Measurements from ENCODE around the gene TMEM26.

TMEM26 gene

DNA sequence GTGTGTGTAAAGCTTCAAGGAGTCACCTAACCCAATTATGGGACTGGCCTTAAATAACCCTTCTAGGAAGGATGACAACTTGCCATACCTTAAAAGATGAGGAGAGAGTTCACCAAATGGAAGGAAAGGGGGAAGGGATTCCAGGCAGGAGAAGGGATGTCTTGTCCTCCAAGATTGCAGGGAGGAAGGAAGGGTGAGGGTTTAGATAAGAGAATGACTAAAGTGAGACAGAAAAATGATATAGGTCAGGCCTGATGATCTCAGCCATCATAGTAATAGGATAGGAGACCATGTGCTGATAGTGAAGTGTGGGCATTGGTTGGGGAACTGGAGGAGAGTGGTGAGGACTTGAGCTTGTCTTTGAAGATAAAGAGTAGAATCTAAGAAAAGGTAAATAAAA, 7.7 kb upstream of the TMEM26 start:
- DNase-seq (ENCODE audit: low read depth), result no peak

DNA sequence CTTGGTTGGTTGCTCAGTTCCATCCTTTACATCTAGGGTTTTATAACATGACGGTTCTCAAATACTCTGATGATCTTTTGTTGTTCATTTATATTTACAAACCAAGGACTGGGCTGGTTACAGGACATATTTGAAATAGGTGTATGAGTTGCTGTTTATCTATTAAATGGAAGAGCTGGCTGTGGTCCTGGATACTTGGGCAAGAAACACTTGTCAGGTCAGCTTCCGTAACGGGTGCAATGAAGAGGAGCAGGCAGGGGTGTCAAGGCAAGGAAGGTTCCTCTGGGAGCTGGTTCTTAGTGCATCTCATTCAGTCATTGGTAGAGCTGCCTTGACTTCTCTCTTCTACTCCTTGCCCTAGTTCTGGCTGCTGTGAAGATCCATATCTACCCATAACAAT, 4.8 kb upstream of the TMEM26 start:
- no peak for DNase-seq (ENCODE audit: low read depth)

DNA sequence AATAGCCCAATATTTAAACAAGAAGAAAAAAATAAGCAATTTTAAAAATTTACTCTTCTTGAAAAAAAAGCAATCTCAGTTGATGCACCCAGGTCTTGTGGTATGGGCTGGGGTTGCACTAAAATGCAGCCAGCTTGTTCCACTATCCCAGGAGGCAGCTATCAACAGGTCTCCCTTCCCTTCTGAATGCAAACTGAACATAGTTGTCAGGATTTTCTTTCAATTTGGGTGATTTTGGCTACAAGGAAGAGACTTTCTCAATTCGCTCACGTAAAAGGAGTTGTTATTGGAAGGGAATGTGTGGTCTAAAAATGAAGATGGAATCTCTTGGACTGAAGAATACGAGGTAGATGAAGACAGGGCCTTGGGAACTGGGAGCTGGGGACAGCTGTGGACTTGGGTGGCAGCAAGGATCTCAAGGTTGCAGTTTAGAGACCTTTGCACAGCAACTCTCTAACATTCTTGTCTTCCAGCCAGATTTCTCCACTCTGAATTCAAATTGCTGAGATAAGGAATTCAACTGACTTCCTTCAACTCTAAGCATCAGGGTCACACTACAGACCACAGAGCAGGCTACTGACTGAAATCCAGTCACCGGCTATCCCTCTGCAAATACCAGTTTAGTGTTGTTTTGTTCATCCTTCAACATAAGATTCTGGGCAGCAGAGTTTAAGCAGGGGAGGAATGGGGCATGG, 3.1 kb upstream of the TMEM26 start:
- no peak for DNase-seq (ENCODE audit: low read depth)

DNA sequence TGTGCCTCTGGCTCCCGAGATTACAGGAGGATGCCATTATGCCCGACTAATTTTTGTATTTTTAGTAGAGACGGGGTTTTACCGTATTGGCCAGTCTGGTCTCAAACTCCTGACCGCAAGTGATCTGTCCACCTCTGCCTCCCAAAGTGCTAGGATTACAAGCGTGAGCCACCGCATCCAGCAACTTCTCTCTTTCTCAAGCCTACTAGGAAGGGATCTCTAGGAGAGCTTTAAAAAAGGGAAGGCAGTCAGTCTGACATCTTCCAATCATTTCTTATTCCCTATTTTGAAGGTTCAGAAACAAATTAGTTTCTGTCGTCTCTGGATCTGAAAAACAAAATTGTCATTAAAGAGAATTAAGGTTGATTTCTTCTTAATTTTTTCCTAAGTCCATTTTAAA, 2.5 kb upstream of the TMEM26 start:
- DNase-seq (ENCODE audit: low read depth), result no peak

DNA sequence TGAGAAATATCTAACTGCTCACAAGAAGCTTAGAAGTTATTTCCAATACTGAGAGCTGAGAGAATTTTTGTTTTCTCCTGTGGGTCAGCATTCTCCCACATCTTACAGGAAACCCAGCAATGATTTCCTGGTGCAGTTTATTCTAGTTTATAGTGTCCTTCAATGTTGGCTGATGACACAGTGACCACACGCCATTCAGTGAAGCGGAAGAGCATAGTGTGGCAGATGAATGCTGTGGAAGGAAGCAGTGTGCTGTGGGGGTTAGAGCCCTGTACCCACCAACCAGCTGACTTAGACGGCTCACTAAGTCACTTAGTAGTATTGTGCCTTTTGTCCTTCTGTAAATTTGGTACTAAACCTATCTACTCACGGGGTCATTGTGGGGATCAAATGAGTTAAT, 1.4 kb upstream of the TMEM26 start:
- DNase-seq (ENCODE audit: low read depth), result no peak

DNA sequence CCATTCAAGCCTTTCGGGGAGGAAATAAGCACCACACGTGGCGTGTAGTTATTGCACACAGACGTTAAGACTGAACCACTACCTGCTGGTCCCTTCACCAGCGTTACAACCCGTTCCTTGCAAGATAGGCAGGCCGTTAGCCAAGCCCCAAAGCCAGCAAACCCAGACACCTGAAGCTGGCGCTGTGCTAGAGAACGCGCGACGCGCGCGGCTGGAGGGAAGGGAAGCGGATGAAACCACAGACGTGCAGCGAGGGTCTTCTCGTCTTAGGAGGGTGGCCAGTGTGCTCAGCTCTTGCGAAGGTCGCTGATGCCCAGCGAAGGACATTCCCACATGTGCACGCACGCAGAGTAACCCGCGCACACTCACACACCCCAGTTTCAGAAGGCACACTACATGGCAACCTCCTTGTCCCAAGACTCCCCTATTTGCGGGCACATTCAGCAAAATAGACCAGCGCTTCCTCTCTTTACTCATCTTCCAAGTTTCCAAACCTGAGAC, 980 bp downstream of the TMEM26 start:
- DNase-seq (ENCODE audit: low read depth), result no peak

DNA sequence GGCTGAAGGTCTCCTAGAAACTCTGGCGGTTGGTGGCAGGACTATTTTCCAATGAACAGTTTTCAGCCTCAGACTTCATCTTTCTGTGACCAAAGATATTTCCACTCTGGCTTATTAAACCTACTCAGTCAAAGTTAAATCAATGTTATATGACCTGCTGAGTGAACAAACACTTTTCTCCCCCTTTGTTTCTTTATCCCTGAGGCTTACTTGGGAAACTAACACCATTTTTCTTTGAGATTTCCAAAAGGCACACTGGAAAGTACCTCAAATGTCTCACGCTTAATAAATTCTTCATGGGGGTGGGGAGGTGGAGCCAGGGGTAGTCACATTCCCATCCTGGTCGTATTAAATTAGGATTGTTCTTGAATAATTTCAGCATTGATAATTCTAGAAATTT, 1.8 kb downstream of the TMEM26 start:
- no peak for DNase-seq (ENCODE audit: low read depth)

DNA sequence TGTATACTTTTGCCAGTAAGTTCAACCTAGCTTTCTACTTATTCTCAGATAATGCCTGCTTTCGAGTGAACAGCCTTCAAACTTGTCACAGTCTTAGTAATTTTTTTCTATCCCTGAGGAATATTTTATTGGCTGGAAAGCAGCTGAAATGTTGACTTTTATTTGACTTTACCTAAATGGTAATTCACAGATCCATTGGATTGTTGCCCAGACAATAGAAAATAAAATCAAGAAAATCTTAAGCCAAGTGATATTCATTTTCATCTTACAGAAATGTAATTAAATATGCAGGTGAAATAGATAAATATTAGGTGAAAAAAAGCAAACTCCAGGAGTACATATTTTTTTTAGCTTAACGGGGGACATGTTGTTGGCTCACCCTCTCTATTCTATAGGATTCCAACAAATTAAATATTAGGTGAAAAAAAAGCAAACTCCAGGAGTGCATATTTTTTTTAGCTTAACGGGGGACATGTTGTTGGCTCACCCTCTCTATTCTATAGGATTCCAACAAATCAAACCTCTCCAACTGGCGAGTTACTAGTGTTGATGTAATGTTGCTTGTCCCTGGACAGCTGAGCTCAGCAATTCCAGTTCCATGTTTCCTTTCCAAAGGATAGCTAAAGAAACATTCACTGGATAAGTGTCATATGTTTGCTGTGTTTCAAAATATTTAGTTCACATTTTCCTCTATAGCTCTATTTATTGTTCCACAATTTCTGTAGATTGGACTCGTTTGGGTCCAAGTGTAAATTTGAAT, 4.2 kb downstream of the TMEM26 start:
- no peak for DNase-seq (ENCODE audit: low read depth)

DNA sequence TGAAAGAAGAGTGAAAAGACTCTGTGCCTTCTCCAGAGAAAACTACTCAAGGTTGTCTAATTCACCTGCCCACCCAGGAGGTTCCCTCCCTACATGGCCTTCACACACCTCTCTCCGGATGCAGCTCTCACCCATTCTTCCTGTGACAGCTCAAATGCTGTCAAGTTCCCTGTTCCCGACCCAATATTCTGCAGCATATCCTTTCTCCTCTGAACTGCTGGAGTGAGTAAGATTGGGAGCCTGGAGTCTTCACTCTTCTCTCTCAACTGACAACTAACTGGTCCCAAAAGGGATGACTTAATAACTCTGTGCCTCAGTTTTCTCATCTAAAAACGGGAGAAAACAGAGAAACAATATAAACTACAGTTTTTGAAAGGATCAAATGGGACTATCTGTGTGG, 5.1 kb downstream of the TMEM26 start:
- no peak for DNase-seq (ENCODE audit: low read depth)

DNA sequence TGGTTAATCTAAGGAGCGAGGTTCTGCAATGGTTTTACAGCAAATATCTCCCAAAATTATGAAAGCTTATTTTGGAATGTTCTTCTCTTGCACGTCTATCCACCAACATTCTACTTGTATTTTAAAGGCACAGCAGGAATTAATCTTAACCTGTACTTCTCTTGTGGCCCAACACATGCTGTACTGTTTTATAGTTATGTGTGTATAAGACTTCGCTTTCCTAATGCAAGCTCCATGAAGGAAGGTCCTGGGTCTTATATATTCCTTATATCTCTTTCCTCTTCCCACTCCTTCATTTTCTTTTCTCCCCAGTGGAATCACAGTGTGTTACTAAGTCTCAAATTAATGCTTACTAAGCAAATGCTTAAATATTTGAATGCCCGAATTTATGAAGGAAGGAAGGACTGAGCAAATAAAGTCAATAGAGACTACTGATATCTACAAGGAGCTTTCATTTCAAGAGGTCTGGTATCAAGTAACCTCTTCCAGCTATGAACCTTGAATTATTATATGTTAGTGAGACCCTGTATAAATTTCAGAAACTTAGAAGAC, 14.0 kb downstream of the TMEM26 start:
- no peak for DNase-seq (ENCODE audit: low read depth)

DNA sequence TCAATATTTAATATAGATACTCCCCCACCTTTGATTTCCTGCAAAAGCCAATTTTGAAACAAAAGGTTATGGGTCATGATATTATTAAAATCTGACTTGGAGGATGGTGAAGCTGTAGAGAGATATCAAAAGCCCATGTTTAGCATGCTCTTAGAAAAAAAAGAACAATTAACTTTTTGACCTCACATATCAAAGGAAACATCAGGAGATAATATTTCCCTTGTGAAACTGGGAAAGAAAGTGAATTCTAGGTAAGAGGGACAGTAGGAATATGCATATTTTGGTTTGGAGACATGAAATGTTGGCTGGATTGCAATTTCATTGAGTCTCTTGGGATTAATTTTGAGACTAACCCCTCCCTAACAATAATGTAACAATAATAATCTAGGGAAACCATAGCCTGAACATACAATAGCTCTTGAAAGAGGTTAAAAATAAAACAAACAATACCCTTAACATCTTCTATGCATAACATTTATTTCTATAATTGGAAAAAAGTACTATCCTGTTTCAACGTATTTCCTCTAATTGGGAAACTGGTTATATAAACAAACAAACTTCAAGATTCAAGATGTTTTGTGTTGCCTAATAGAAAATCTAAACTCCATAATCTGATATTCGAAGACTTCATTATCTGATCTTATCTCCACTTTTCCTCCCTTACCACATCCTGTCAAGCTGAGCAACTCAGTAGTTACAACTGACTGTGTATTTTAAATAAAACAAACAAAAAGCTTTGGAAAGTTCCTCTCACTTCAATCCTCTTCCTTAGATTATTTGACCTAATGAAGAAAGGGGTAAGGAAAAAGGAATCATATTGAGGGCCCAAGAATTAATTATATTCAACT, 14.8 kb downstream of the TMEM26 start:
- no peak for DNase-seq (ENCODE audit: low read depth)

DNA sequence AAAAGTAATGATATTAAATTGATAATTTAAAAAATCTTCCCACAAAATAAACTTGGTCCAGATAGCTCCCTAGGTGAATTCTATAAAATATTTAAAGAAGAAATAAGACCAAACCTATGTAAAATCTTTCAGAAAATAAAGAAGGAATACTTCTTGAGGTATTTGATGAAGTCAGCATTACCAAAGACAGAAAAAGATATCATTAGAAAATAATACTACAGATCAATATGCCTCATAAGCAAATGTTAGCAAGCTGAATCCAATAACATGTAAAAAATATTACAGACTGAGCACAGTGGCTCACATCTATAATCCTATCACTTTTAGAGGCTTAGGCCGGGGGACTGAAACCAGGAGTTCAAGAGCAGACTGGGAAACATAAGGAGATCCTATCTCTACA, 30.0 kb downstream of the TMEM26 start:
- DNase-seq (ENCODE audit: low read depth), result no peak

DNA sequence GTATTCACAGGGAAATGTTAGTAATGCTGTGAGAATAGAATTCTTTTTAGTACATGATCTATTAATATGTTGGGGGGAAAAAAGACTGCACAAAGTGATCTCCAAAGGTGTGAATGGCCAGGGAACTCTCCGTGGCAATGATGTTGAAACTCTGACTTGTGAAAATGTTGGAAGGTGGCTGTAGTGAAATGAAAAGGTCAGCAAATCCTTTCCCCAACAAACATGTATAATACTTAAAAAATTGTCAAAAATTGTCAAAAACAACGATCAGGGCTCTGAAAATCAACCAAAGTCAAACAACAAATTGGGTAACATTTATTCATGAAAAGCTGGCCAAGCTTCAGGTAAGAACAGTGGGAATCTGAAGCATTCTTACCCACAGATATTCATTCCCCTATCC, 35.5 kb downstream of the TMEM26 start:
- DNase-seq (ENCODE audit: low read depth), result no peak

DNA sequence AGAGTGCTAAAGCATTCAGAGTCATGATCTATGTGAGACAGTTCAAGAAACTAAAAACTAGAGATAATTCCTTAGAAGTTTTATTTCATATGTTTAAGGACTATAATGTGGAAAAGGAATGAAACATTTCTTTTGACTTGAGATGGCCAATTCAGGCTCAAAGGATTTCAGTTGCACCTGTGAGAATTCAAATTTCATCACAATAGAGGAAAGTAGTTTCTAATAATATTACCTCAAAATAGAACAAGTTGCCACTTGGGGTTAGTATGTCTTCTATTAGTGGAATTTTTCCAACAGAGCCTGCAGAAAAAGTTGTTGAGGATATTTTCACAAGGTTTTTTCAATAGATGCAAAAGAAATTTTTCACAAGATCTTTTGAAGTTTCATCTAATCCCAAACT, 37.4 kb downstream of the TMEM26 start:
- no peak for DNase-seq (ENCODE audit: low read depth)

DNA sequence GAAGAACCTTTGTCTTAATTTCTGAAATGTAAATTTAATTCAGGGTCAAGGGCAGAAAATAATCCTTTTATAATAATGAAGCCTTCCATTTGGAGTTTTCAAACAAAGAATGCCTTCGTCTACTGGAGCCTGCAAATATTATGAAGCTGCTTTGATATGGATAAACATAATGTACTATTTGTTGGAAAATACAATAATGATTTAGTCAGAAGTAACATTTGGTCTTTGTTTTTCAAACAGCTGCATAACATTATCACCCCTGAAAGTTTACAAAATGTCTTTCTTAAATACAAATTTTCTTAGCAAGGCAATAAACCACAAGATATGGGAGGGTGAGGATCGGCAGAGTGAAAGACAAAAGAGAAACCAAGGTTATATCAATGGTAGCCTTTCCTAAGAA, 41.5 kb downstream of the TMEM26 start:
- DNase-seq (ENCODE audit: low read depth), result no peak

DNA sequence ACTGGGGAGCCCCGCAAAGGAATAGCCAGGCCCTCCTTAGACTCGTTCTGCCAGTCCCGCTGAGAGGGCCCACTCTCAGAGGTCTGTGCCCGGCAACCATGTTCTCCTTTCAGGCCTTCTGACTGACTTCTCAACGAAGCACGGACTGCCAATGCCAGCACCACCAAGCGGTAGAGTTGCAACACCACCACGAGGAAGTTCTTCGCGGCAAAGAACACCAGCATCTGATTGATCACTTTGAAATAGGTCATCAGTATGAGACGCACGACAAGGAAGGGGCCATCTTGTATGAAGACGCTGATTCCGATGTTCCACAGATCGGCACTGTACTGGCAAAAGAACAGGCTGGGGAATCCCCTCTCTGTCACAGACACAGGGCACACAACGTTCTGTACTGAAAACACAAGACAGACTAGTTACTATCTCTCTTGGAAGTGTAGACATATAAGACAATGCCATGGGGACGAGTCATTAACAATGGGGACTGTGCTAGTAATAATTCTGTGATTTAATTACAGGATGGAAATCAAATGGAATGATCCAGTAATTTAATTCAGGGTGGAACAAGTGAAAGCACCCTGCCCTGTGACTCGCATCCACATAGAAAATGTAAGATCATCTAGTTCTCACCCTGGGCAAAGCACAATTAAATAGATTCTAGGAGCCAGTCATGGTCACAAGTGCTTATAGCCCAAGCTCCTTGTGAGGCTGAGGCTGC, 42.7 kb downstream of the TMEM26 start:
- no peak for DNase-seq (ENCODE audit: low read depth)

DNA sequence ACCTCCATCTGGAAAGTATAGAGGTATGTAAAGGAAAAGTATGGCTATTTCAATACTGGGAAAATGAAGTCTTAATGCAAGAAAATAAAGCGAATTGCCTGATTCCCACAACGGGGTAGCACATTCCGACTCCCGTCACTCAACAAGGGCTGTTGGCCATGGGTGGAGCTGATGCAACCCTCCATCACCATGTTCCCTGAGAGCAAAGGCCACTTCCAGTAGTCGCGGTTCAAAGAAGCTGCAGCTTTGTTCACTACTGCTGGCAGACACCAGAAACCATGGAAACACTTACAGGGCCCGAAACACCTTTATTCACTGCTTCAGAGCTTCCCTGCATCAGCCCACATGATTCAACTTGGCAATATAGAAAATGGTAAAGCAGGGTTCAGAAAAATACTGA, 44.0 kb downstream of the TMEM26 start:
- no peak for DNase-seq (ENCODE audit: low read depth)

DNA sequence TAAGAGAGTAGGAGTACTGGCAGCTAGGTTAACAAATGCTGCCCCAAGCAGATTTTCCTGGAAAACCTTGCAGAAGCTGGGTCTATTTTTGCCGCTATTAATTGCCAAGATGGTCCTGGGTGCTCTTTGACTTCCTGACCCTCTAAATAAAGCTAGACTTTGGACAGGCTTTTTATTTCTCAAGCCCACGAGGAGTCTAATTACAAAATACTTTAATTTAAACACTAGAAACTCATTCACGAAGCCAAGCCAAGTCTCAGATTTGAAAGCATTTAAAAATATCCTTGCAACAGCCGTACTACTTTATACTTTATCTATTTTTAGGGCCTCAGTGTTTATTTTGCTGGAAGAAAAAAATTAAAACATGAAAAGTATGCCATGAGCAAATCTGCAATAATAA, 45.1 kb downstream of the TMEM26 start:
- DNase-seq (ENCODE audit: low read depth), result no peak

DNA sequence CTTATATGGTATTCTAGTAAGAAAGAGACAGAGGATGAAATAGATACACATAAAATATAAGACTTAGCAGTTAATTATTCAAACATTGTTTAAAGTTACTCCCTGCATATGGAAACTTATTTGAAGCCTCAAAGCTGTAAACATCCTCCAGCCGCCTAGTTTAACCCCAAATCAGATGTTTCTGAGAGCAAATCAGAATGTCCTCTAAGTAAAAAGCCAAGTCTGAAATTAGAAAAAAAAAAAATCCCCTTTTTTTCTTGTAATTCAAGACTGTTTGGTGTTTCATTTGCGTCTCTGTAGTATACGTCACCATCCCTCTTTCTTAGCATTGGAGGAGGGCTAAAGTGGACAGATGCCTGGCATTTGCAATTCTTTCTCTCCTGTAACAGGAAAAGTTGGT, 46.4 kb downstream of the TMEM26 start:
- no peak for DNase-seq (ENCODE audit: low read depth)

DNA sequence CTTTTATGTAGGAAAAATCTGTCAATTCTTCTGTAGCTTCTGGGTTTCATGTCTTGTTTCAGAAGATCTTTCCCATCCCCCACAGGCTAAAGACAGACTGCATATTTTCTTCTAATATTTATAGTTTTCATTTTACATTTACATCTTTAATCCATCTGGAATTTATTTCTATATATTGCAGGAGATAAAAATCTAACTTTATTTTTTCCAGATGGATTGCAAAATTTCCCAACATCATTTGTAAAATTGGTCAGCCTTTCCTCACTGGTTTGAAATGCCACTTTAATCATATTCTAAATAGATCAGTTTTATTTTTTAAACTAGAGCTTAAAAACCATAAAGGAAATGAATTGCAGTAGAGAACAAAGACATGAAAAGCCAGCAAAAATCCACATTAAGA, 46.9 kb downstream of the TMEM26 start:
- no peak for DNase-seq (ENCODE audit: low read depth)

DNA sequence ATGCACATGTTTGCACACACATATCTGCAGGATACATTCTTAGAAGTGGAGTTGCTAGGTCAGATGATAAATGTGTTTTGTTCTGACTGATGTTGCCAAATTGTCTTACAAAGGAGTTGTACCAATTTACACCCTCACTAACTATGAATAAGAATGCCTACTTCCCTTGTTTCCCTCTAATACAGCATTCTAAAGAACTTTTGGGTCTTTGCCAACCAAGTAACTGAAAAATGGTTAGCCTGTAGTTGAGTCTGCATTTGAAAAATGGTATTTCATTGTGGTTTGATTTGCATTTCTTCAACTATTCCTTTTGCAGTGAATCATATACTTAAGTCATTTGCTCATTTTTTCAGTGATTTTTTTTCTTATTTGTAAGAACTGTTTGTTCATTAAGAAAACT, 48.4 kb downstream of the TMEM26 start:
- DNase-seq (ENCODE audit: low read depth), result no peak

DNA sequence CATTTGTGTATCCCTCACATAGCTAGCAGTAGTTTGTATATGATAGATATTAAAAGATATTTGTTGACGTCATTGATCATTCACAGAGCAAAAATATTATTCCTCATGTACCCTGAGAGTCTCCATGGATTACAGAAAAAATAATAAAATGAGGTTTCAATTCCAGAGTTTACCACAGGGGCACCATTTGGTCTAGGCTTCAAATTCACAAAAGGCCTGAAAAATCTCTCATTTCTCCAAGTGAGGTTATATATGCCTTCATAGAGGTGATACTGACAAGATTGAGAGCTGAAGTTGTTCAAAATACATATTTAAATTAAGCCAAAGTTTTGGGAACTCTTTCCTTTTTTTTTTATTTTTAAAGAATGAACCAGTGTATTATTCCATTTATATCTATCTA, 52.7 kb downstream of the TMEM26 start:
- DNase-seq (ENCODE audit: low read depth), result no peak

Measured in stimulated activated CD8-positive, alpha-beta memory T cell treated with anti-CD3 and anti-CD28 coated beads, Interleukin-4, amount 100 ng/mL, for 24 hours (primary cell).